H9 (cell line): ENCODE measurements around the gene IGFBP3. TPM values are rescaled to one million over a fixed set of nuclear protein-coding genes. Genes with fewer than 3 reads are reported as not detected.

Source experiments
- DNase-seq: peaks from one replicate; pipeline ENCODE4 v3.0.0-alpha.2; 2017
- H2AFZ ChIP-seq: one replicate; pipeline ENCODE4 v1.6.1; 2013; ENCODE audit warnings: mild to moderate bottlenecking, low read length, control low read depth, moderate library complexity
- H2AK5ac ChIP-seq: 2 replicates; pipeline ENCODE4 v1.6.1; 2013; ENCODE audit warnings: low read length, control low read depth, mixed read lengths; ENCODE audit not compliant: insufficient read length
- H2BK120ac ChIP-seq: one replicate; pipeline ENCODE4 v1.6.1; 2013; ENCODE audit warnings: low read depth, mild to moderate bottlenecking, low read length, control low read depth, inconsistent platforms; ENCODE audit not compliant: poor library complexity, severe bottlenecking
- H2BK12ac ChIP-seq: 2 replicates; pipeline ENCODE4 v1.6.1; 2013; ENCODE audit warnings: low read length, control low read depth, mixed read lengths, low read depth; ENCODE audit not compliant: insufficient read length
- H2BK15ac ChIP-seq: 2 replicates; pipeline ENCODE4 v1.6.1; 2013; ENCODE audit warnings: low read depth, low read length, control low read depth
- H2BK20ac ChIP-seq: one replicate; pipeline ENCODE4 v1.6.1; 2013; ENCODE audit warnings: low read depth, mild to moderate bottlenecking, low read length, control low read depth, inconsistent platforms; ENCODE audit not compliant: poor library complexity, severe bottlenecking
- H2BK5ac ChIP-seq: 2 replicates; pipeline ENCODE4 v1.6.1; 2013; ENCODE audit warnings: low read length, control low read depth, mixed read lengths; ENCODE audit not compliant: insufficient read length
- H3K14ac ChIP-seq: 2 replicates; pipeline ENCODE4 v1.6.1; 2013; ENCODE audit warnings: low read length, control low read depth; ENCODE audit not compliant: insufficient read depth
- H3K18ac ChIP-seq: 2 replicates; pipeline ENCODE4 v1.6.1; 2013; ENCODE audit warnings: low read depth, mild to moderate bottlenecking, mixed read lengths, low read length, control low read depth; ENCODE audit not compliant: insufficient read length
- H3K23ac ChIP-seq: 2 replicates; pipeline ENCODE4 v1.6.1; 2013; ENCODE audit warnings: low read length, control low read depth, mixed read lengths, low read depth; ENCODE audit not compliant: insufficient read length
- H3K23me2 ChIP-seq: 2 replicates; pipeline ENCODE4 v1.6.1; 2013; ENCODE audit warnings: low read depth, mild to moderate bottlenecking, mixed read lengths, low read length, control low read depth; ENCODE audit not compliant: insufficient read length, poor library complexity, severe bottlenecking
- H3K27ac ChIP-seq: 2 replicates; pipeline ENCODE4 v1.5.1; 2013; ENCODE audit warnings: low read length, control low read depth, mixed read lengths, low read depth; ENCODE audit not compliant: insufficient read length
- H3K27me3 ChIP-seq: 2 replicates; pipeline ENCODE4 v1.6.1; 2013; ENCODE audit warnings: low read length, control low read depth, inconsistent platforms; ENCODE audit not compliant: insufficient read depth
- H3K4ac ChIP-seq: 2 replicates; pipeline ENCODE4 v1.6.1; 2013; ENCODE audit warnings: low read depth, mild to moderate bottlenecking, control low read depth, inconsistent platforms, low read length, moderate library complexity
- H3K4me1 ChIP-seq: 2 replicates; pipeline ENCODE4 v1.6.1; 2013; ENCODE audit warnings: low read length, control low read depth, inconsistent platforms; ENCODE audit not compliant: insufficient read depth
- H3K4me2 ChIP-seq: 2 replicates; pipeline ENCODE4 v1.6.1; 2013; ENCODE audit warnings: low read length, control low read depth, mixed read lengths; ENCODE audit not compliant: insufficient read length, insufficient read depth
- H3K56ac ChIP-seq: 2 replicates; pipeline ENCODE4 v1.6.1; 2013; ENCODE audit warnings: low read depth, mild to moderate bottlenecking, mixed read lengths, low read length, control low read depth; ENCODE audit not compliant: insufficient read length
- H3K79me1 ChIP-seq: 2 replicates; pipeline ENCODE4 v1.6.1; 2013; ENCODE audit warnings: low read depth, mild to moderate bottlenecking, moderate library complexity, low read length, control low read depth, inconsistent platforms; ENCODE audit not compliant: insufficient read depth, poor library complexity, severe bottlenecking
- H3K79me2 ChIP-seq: 2 replicates; pipeline ENCODE4 v1.6.1; 2013; ENCODE audit warnings: low read length, control low read depth, inconsistent platforms; ENCODE audit not compliant: insufficient read depth
- H3K9ac ChIP-seq: 2 replicates; pipeline ENCODE4 v1.6.1; 2013; ENCODE audit warnings: low read length, control low read depth, mixed read lengths; ENCODE audit not compliant: insufficient read length; ENCODE audit errors: extremely low read depth
- H3K9me3 ChIP-seq: one replicate; pipeline ENCODE4 v1.6.1; 2013; ENCODE audit warnings: low read depth, low read length, inconsistent platforms; ENCODE audit not compliant: control insufficient read depth
- H3T11ph ChIP-seq: one replicate; pipeline ENCODE4 v1.6.1; 2013; ENCODE audit warnings: mild to moderate bottlenecking, low read length, control low read depth, inconsistent platforms
- H4K20me1 ChIP-seq: one replicate; pipeline ENCODE4 v1.6.1; 2013; ENCODE audit not compliant: control insufficient read depth, insufficient read length, insufficient read depth
- H4K5ac ChIP-seq: 2 replicates; pipeline ENCODE4 v1.6.1; 2013; ENCODE audit warnings: low read depth, mild to moderate bottlenecking, mixed read lengths, low read length, control low read depth; ENCODE audit not compliant: insufficient read length
- H4K8ac ChIP-seq: replicated peaks from 2 replicates; pipeline ENCODE4 v1.6.1; 2013; ENCODE audit warnings: low read length, control low read depth, mixed read lengths, low read depth; ENCODE audit not compliant: insufficient read length
- H4K91ac ChIP-seq: 2 replicates; pipeline ENCODE4 v1.6.1; 2013; ENCODE audit warnings: low read depth, mild to moderate bottlenecking, moderate library complexity, mixed read lengths, low read length, control low read depth; ENCODE audit not compliant: insufficient read length
- H3K27ac Mint-ChIP-seq, 3 experiments: 2 replicates in 2 of 3; 3 replicates in 1 of 3; pipeline ENCODE4 v1.8.0; 2020 to 2021; ENCODE audit warnings: mixed read lengths in 3 of 3, mild to moderate bottlenecking in 1 of 3, moderate library complexity in 1 of 3
- H3K27me3 Mint-ChIP-seq: 2 replicates; pipeline ENCODE4 v1.8.0; 2021; ENCODE audit warnings: low read depth, mild to moderate bottlenecking, moderate library complexity, mixed read lengths
- H3K36me3 Mint-ChIP-seq, 3 experiments: 2 replicates in 2 of 3; 3 replicates in 1 of 3; pipeline ENCODE4 v1.8.0; 2020 to 2021; ENCODE audit warnings: low read depth in 3 of 3, mixed read lengths in 3 of 3; ENCODE audit not compliant: insufficient read depth in 1 of 3
- H3K4me1 Mint-ChIP-seq, 2 experiments: 2 replicates each; pipeline ENCODE4 v1.8.0; 2020; ENCODE audit warnings: mixed read lengths in 2 of 2
- H3K4me3 Mint-ChIP-seq, 2 experiments: 2 replicates in 1 of 2; 3 replicates in 1 of 2; pipeline ENCODE4 v1.8.0; 2020 to 2021; ENCODE audit warnings: mild to moderate bottlenecking in 2 of 2, mixed read lengths in 2 of 2, moderate library complexity in 1 of 2
- H3K9me3 Mint-ChIP-seq, 2 experiments: 2 replicates in 1 of 2; 3 replicates in 1 of 2; pipeline ENCODE4 v1.8.0; 2020; ENCODE audit warnings: mild to moderate bottlenecking in 2 of 2, mixed read lengths in 2 of 2, moderate library complexity in 1 of 2
- WGBS: extraction: QIAGEN DNeasy Blood & Tissue Kit; methylation state at CpG from one replicate; pipeline ENCODE4 v1.1.7; 2013; ENCODE audit warnings: missing lambda C conversion rate, low lambda C conversion rate, mixed read lengths; ENCODE audit not compliant: insufficient read length; ENCODE audit errors: extremely low coverage; 5-methylcytosine and 5-hydroxymethylcytosine counted together
- total RNA-seq: library from RNA; stranded (reverse); gene quantifications from 2 replicates; pipeline ENCODE4 v1.2.1, GENCODE V29; 2021
- TF ChIP-seq, protein P1 (sequence below): fragments of 200-600 bp; sonication (generic); conservative IDR thresholded peaks from 3 replicates; pipeline ENCODE4 v1.8.0; 2021; ENCODE audit warnings: antibody characterized with exemption, mild to moderate bottlenecking

The IGFBP3 gene
- total RNA-seq, 1 experiment from 2014 or later, result 10.0 TPM

DNA sequence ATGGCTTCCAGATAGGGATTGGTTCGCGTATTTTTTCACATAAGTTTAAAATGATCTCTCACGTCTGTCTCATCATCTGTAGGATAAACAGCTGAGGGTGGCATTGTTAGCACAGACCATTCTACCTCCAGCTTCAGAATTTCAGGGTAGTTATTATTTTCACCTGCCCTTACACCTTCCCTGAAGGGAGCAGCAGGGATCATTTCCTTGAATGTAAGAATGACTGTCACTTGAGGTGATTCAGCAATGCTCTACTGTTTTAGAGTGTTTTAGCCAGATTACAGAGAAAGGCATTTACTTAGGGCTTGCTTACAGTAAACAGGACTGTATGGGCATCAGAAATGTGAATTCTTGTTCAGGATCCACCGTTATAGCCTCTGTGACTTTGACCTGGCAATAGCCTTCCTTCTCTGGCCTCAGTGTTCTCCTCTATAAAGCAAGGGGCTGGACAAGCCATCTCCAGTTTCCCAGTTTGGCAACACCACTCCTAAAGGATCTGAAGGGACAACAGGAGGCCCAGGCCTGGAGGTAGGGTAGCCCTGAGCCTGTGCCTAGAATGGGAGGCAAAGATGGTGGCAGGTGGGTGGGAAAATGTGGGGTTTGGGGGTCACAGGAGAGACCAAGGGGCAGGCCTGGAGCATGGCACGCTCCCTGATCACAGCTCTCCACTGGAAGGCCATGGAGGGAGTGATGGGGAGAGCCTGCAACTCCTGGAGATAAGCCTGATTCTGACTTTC is 34.0 kb downstream of the IGFBP3 start:
- Histone ChIP-seq H3K56ac (no peak overlapping the region), H3K79me1 (no peaks in the 10 kb centered on the region), H2BK5ac (no peak overlapping the region), H3K18ac (no peak overlapping the region), H3K4me1 (peaks cover 9% of the 10 kb centered on the region), H3T11ph (no peak overlapping the region), H4K20me1 (no peaks in the 10 kb centered on the region), H3K27me3 (peaks cover 14% of the 10 kb centered on the region; the same call in 1 of the 2 replicates), H2BK20ac (no peak overlapping the region), H2BK120ac (no peak overlapping the region), H3K23me2 (no peaks in the 10 kb centered on the region), H2AFZ (no peak overlapping the region), H2BK12ac (no peak overlapping the region), H3K79me2 (no peaks in the 10 kb centered on the region), H4K91ac (no peak overlapping the region), H4K5ac (no peak overlapping the region), H3K4ac (no peak overlapping the region), H3K4me2 (no peak overlapping the region), H3K9me3 (no peaks in the 10 kb centered on the region), H4K8ac (no peak overlapping the region), H2AK5ac (no peak overlapping the region), H3K14ac (no peak overlapping the region), H2BK15ac (no peak overlapping the region), H3K27ac (no peak overlapping the region), H3K23ac (no peak overlapping the region), H3K9ac (no peak overlapping the region)
- TF ChIP-seq, protein P1, sequence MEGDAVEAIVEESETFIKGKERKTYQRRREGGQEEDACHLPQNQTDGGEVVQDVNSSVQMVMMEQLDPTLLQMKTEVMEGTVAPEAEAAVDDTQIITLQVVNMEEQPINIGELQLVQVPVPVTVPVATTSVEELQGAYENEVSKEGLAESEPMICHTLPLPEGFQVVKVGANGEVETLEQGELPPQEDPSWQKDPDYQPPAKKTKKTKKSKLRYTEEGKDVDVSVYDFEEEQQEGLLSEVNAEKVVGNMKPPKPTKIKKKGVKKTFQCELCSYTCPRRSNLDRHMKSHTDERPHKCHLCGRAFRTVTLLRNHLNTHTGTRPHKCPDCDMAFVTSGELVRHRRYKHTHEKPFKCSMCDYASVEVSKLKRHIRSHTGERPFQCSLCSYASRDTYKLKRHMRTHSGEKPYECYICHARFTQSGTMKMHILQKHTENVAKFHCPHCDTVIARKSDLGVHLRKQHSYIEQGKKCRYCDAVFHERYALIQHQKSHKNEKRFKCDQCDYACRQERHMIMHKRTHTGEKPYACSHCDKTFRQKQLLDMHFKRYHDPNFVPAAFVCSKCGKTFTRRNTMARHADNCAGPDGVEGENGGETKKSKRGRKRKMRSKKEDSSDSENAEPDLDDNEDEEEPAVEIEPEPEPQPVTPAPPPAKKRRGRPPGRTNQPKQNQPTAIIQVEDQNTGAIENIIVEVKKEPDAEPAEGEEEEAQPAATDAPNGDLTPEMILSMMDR, result no peak
- no peak for DNase-seq
- Mint-ChIP-seq H3K4me1 (peaks cover 23 to 26% of the 10 kb centered on the region in 2 experiments), H3K27me3 (peaks cover 88% of the 10 kb centered on the region), H3K36me3 (no peaks in the 10 kb centered on the region), H3K4me3 (no peak overlapping the region), H3K27ac (no peak overlapping the region), H3K9me3 (peaks cover 0 to 2% of the 10 kb centered on the region in 2 experiments; a peak in 2 of 5 replicates)
- no CpG with 5 or more reads among the region's 5 CpGs for WGBS
